ENCODE measurements around the gene DDX54. TPM values are rescaled to one million over a fixed set of nuclear protein-coding genes. Genes with fewer than 3 reads are reported as not detected.
"Not testable (repeated sequence)": the region's sequence is repeated elsewhere in the genome, so short reads cannot be mapped to it uniquely, and the experiment has no call there.

Gene DDX54
- total RNA-seq, 1 donor from 2014 or later = 78.5 TPM

DNA sequence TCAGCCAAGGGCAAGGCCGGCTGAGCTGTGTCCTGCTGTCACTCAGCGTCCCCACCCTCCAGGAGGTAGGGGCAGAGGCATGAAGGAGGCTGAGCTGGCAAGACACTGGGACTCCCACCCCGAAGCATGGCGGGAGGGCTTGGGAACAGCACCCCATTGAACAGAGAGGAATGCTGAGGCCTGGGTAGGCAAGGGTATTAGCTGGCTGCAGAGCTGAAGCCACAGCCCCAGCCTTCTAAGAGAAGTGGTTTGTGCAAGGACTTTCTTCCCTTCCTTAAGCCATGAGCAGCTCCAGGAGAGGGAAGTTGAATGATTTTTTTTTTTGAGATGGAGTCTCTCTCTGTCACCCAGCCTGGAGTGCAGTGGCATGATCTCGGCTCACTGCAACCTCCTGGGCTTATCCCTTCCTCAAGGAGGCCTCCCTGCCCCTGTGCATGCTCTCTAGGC, 42.4 kb downstream of the DDX54 start:
- DNase-seq (ENCODE audit: low read depth) = no peak

DNA sequence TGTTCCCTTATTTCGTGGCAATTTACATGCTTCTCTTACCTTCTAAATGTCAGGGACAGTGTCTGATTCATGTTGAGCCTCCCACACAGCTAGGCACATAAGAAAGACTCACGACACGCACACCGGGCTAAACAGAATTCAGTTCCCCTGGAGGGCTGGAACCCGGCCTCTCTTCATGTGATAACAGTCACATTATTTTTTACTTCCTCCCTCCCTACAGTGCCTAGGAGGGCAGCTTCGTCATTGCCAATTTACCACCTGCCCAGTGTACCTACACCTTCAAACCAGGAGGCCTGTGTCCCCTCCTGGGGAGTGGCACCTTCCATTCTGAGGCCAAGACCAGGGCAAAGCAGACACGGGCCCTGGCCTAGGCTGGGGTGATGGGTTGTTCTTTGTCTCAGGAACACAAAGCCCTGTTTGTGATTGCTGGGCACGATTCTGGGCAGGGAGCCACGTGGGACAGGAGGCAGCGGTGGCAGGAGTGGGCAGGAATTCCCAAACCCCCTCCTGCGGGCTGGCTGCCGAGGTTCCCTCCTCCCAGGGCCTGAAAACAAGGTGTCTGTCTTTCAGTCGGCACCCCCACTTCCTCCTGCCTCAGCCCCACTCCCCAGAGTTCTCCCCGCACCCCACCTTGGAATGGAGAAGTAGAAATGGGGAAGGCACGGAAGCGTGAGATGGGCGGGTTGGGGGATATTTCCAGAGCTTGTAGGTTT, 42.9 kb downstream of the DDX54 start:
- peak; percentile 57 for DNase-seq (ENCODE audit: low read depth)

DNA sequence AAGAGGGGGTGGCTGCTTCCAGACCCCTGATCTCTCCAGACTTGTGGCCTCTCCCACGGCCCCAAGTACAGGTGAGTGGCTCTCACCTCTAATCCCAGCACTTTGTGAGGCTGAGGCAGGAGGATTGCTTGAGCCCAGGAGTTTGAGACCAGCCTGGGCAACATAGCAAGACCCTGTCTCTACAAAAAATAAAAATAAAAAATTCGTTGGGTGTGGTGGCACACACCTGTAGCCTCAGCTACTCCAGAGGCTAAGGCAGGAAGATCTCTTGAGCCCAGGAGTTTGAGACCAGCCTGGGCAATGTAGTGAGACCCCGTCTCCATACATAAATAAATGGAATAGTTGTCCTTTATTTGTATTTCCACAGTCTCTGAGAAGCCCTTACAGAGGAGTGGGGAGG, 43.6 kb downstream of the DDX54 start:
- not testable (repeated sequence) for DNase-seq (ENCODE audit: low read depth)

DNA sequence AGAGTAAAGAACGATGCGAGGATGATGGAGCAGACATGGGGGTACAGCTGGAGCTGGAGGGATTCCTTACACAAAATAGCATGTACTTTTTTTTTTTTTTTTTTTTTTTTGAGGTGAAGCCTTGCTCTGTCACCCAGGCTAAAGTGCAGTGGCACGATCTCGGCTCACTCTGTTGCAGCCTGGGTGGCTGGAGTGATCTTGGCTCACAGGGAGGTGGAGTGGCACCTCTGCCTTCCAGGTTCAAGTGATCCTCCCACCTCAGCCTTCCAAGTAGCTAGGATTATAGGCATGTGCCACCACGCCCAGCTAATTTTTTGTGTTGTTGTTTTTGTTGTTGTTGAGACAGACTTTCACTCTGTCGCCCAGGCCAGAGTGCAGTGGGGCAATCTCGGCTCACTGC, 44.6 kb downstream of the DDX54 start:
- no peak for DNase-seq (ENCODE audit: low read depth)

DNA sequence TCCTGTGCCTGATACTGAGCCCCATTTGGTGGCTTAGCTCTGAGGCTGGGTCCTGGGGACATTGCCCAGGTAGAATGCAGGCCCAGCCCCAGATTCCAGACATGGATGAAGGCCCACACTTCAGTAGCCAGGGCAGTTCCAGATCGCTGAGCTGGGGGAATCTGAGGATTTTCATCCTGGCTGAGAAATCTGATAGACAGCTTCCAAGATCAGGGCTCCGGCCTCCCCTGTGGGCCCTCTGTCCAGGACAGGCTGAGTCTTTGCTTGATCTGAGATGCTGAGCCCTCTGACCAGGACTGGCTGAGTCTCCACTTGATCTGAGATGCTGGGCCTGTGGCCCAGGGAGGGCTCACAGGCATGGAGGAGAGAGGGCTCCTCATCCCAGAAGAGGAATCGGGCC, 46.5 kb downstream of the DDX54 start:
- no peak for DNase-seq (ENCODE audit: low read depth)

DNA sequence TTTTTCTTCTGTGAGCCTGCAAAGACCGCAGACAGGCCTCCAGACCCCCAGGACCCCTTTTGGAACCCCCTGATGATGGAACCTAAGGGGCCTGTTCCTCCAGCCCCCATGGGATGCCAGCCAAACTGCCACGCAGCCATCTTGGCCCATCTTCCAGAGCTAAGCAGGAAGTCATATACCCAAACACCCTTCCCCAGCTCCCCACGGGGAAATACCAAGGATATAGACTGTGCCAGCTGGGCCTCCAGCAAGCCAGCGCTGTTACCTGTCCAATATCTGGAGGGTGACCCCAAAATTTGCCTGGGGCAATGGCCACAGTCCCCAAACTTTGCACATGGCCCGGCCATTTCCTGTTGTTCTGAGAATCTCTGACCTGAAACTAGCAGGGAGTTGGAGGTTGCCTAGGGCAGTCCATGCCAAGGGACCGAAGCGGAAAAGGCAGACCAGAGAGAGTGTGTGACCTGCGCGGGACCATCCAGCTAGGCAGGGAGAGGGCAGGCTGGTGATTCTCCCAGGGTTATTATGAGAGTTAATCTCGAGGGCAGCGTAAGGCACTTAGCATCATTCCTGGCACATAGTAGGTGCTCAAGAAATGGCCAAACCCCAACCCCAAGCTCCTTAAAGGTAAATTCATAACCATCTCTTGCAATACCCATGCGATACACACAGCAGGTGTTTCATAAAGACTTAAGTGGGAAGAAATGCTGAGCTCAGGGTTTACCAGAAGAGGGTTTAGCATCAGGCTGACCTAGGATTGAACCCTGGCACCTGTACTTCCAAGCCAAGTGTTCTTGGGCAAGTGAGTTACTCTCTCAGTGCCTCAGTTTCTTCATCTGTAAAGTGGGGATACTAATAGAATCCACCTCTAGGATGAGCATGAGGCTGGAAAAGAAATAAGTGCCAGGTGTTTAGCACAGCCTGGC, 47.2 kb downstream of the DDX54 start:
- DNase-seq (ENCODE audit: low read depth) = no peak

DNA sequence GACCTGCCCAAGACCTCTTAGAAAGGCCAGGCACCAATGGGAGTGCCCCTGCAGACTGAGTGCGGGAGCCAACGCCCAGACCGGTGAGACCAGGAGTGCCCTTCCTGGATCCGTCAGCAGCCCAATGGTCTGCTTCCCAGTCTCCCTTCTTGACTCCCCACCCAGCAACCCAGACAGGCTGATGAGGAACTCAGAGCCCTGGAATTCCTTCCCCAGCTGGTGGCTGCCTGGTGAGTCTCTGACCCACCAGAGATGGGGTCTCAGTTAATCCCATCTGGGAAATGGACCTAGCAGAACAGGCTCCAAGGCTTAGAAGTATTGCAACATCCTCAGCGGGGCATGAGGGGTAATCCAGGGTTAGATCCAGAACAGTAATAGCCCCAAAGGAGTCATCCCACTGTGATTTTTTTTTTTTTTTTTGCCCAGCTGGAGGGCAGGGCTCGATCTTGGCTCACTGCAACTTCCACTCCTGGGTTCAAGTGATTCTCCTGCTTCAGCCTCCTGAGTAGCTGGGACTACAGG, 48.2 kb downstream of the DDX54 start:
- DNase-seq (ENCODE audit: low read depth) = no peak

DNA sequence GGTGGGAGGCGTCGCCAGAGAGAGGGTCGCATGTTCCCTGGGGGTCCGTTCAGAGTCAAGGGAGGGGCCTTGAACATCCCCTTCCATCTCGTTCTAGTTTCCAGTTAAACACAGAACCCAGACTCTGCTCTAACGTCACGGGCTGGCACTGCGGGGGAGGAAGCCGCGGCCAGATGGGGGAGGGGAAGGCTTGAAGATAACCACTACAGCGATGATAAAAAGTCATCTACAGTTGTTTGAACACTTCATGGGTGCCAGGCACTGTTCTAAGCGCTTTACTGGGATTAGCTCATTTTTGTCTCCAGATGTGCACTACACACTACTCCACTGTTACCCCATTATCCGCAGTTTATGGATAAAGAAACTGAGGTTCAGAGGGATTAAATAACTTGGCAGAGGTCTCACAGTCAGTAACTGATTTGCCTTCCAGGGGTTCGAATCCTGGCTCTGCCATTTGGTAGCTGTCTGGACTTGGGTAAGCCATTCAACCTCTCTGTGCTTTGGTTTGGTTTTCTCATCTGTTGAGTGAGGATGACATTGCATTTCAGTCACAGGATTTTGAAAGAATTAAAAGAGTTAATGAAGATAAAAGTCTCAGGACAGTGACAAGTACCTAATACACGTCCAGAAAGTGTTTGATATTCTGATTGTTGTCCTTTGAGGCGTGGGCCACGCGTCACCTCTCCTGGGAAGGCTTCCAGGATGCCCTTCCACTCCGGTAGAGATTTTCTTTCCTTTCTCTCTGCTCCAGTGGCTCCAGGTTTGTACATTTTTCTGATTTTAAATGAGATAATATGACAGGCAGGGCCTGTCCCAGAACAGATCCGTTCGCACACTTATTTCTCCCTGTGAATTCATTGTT, 48.9 kb downstream of the DDX54 start:
- no peak for DNase-seq (ENCODE audit: low read depth)

DNA sequence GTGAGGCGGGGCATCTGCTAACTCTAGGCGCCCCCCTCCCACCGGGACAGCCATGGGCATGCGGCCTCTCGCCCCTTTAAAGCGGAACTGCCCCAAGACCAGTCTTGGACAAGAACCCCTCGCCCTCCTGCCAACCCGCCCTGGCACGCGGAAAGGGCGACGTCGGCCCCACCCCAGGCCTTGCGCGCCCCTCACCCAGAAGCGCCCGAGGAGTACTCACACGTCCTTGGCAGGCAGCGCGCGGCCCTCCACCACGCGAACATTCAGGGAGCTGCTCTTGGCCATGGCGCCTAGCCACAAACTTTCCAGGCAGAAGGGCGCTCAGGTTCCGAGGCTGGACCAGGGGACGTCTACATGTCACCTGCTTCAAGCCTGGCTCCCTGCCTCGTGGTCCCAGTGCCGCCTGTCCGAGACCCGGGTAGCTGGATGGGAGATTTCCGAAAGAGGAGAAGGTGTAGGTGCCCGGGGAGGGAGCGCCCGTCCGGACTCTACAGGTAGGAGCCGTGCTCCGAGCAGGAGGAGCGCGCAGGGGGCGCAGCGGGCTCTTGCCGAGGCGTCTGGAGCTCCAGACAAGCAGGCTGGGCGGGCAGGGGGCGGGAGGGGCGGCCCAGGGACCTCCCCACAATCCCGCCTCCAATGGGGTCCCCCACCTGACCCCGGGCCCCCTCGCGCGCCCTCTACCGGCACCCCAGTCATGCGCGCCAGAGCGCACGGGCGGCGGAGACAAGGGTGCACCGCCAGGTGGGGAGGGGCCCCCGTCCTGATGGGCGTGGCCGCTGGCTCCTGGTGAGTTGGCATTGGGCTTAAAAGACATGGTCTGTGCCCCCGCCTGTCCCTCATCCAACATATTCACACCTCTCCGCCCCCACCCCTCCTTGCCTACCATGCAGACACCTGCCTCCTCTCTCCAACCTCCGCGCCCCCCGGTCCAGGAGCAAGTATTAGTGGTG, 49.8 kb downstream of the DDX54 start, which contains the start of gene RASAL1:
RASAL1 (minus strand) TSS at position 584 of the 950 bp plus-strand sequence; CDS start at position 285, 299 bp downstream.
- DNase-seq (ENCODE audit: low read depth) = no peak

DNA sequence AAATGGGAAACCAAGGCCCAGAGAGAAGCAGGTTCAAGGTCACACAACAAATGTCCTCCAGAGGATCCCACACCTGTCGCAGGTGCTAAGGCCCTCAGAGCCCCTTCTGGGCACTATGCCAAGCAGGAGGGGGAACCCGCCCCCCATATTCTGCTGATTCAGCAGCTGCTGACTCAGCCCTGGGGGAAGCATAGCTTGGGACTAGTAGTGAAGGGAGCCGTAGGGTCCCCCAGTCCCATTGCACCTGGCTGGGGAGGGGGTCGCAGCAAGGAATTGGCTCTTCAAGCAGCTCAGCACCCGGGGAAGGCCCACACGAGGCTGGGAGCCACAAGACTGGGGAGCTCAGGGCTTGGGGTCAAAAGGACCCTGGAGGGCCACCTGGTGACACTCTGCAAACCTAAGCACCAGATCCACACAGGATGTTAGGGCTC, 50.7 kb downstream of the DDX54 start:
- no peak for DNase-seq (ENCODE audit: low read depth)

DNA sequence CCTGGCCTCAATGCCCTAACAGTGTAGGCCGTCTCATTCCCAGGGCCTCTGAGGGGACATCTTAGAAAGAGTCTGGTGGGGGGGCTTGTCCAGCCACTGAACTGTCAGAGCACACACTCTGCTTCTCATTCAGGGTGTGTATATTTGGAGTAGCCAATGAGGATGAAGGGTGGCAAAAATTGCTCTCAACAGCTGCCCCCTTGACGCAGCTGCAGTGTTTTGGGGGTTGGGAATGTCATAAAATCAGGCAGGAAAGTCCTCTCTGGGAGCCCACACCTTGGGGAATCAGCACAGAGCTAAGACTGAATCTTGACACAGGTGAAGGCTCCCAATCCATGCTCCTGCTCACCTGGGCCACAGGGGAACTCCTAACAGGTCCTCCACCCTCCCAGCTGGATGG, 51.2 kb downstream of the DDX54 start:
- peak; percentile 18 for DNase-seq (ENCODE audit: low read depth)

DNA sequence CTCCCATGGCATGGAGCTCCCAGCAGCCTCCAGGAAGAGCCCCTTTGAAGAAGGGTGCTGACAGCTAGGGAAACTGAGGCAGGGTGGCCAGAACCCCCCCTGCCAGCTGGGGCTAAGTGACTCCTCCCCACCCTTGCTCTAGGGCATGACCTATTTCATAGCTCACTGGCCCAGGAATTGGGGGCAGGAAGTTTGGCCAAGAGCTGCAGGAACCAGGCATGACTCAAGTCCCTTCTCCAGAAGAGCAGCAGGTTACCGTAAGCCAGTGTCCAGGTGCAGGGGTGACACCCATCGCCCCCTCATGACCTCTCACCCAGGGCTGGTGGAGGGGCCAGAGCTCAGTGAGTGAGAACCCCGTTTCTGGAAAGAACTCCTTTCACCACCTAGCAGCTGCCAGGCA, 51.6 kb downstream of the DDX54 start:
- no peak for DNase-seq (ENCODE audit: low read depth)

DNA sequence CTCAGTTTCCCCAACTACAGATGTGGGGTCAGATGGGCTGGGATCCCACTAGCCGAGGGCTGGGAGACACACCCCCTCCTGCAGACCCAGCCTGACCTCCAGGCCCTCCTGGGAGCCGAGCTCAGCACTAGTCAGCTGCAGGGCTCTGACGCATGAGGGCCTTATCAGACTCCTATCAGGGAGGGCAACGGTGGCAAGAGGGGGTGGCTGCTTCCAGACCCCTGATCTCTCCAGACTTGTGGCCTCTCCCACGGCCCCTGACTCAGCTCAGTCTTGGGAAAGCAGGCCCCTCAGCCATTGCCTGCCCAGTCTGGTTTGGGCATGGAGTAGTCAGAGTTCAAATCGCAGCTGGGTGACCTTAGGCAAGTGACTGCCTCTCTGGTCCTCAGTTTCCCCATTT, 52.2 kb downstream of the DDX54 start:
- DNase-seq (ENCODE audit: low read depth) = no peak

DNA sequence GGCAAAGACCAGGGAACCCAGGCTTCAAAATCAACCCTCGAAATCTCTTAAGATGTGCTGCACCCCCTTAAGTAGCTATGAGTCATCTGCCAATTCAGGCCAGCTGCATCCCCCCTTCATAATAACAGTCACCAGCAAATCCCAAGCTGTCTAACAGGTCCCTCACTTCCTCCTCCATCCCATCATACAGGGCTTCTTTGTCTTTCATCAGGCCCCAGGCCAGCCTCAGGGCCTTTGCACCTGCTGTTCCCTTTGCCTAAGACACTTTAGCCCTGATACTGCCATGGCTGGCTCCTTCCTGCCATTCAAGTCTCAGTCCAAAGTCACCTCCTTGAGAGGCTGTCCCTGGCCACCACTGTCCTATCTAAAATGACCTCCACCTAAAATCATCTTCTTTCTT, 53.7 kb downstream of the DDX54 start:
- DNase-seq (ENCODE audit: low read depth) = no peak

DNA sequence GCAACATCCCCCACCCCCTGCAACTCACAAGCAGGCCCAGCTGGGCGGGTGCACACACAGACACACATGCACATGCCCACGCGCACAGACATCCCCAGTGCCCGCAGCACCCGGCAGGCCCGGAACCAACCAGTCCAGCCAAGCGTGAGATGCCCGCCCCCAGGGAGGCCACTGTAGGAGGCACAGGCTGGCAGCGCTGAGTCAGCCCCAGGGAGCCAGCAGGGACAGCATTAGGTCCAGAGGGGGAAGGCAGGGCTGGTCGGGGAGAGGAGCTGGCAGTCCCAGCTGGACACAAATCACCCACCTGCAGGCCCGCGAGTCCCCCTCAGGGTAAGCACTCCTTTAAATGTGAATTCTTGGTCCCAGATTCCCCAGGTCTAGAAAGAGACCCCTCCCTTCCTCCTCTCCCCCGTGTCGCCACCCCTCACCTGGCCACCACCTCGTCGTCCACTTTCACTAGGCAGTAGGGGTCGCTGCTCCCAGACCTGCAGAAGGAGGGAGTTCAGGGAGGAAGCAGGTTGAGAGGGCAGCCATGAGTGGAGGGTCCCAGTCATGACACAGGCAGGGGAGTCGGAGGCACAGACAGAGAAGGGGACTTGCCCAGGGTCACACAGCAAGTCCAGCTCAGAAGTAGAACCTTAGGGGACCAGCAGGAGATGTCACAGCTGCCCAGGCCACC, 54.7 kb downstream of the DDX54 start:
- peak; percentile 22 for DNase-seq (ENCODE audit: low read depth)

DNA sequence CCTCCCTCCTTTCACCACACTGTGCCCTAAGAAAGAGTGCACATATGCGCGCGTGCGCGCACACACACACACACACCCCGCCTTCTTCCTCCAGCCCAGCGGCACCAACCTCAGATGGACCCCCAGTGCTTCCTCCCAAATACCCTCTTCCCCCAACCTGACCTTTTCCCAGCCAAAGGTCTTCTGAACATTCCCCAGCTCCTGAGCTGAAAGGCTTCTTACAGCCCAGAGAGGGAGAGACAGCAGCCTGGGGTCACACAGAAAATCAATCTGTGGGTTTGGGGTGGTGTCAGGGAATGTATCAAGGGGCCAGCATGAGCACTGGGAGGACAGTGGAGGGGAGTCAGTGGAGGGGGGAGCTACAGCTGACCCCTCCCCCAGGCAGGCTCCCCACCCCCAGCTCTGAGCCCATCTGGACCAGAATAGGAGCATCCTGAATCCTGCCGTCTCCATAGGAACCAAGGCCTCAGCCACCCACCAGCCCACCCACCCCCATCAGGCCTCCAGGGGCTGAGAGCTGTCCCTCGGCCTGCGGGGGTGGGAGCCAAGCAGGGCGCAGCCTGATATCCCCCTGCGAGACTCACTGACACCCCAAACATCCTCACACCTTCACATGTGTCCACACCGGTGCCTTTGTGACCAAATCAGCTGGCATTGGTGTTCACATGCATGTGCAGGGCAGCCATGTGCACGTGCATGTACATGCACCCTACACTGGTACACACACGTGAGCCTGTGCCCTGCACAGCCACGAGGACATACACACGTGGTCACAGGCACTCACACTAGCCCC, 55.4 kb downstream of the DDX54 start:
- no peak for DNase-seq (ENCODE audit: low read depth)

DNA sequence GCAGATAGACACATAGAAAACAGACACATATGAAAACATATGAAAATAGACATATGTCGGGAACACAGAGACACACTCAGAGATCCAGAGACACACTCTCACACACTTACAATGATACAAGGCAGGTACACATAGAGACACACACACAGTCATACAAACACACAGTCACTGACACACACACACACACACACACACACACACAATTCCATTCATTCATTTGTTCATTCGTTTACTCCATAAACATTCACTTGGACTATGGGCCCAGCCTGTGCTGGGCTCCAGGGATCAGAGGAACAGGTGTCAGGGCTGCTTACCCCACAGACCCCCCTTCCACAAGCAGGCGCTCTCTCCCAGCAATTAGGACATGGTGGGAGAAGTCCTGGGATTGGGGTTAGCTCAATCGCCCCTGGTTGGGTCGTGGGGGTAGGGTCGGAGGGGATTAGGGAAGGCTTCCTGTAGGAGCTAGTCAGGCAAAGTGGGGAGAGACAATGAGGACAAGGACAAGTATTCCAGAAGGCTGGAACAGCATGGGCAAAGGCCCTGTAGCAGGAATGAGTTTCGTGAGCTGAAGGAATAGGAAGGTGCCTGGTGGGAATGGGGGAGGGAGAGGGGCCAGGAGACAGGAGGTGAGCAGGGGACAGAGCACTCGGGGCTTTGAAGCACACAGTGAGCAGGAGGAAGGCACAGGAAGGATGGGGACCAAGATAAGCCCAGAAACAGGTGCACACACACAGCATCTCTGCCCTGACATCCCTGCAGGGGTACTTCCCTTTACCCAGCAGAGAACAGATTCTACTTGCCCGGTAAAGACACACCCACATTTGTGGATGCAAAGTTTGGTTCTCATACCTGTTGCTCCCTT, 56.2 kb downstream of the DDX54 start:
- no peak for DNase-seq (ENCODE audit: low read depth)
